GM23338 (cell line): ENCODE measurements around the gene MPP3. TPM values are rescaled to one million over a fixed set of nuclear protein-coding genes. Genes with fewer than 3 reads are reported as not detected.

ENCODE experiments used
- ATAC-seq: fragments of 200-7000 bp; cut with Tn5 transposase; 3 replicates; pipeline ENCODE4 v1.9.1; 2020
- DNase-seq: peaks from one replicate; pipeline ENCODE4 v3.0.0-alpha.2; 2015; ENCODE audit warnings: low spot score
- H2AFZ ChIP-seq: fragments of 200-600 bp; sonication (generic); 2 replicates; pipeline ENCODE4 v1.8.0; 2016; ENCODE audit warnings: antibody characterized with exemption, mild to moderate bottlenecking, moderate library complexity
- H3F3A ChIP-seq: fragments of 200-600 bp; sonication (generic); replicated peaks from 2 replicates; pipeline ENCODE4 v1.8.0; 2017; ENCODE audit warnings: antibody characterized with exemption, mixed run types, low read depth
- H3K27ac ChIP-seq: fragments of 200-600 bp; sonication (generic); 2 replicates; pipeline ENCODE4 v1.6.1; 2016; ENCODE audit warnings: low read depth
- H3K27me3 ChIP-seq: fragments of 200-600 bp; sonication (generic); 2 replicates; pipeline ENCODE4 v1.8.0; 2016; ENCODE audit warnings: mild to moderate bottlenecking, mixed run types, moderate library complexity; ENCODE audit not compliant: insufficient read depth
- H3K36me3 ChIP-seq: fragments of 200-600 bp; sonication (generic); 2 replicates; pipeline ENCODE4 v1.8.0; 2016; ENCODE audit warnings: mild to moderate bottlenecking; ENCODE audit not compliant: insufficient read depth
- H3K4me1 ChIP-seq: fragments of 200-600 bp; sonication (generic); 2 replicates; pipeline ENCODE4 v1.8.0; 2016; ENCODE audit warnings: mild to moderate bottlenecking, moderate library complexity; ENCODE audit not compliant: insufficient read depth
- H3K4me2 ChIP-seq: fragments of 200-600 bp; sonication (generic); 2 replicates; pipeline ENCODE4 v1.7.1; 2017; ENCODE audit warnings: mixed run types
- H3K4me3 ChIP-seq: fragments of 200-600 bp; sonication (generic); 2 replicates; pipeline ENCODE4 v1.6.1; 2016; ENCODE audit warnings: mixed run types
- H3K79me2 ChIP-seq: fragments of 200-600 bp; sonication (generic); replicated peaks from 2 replicates; pipeline ENCODE4 v1.8.0; 2017; ENCODE audit warnings: mild to moderate bottlenecking; ENCODE audit not compliant: insufficient read depth
- H3K9me2 ChIP-seq: fragments of 200-600 bp; sonication (generic); 2 replicates; pipeline ENCODE4 v1.8.0; 2017; ENCODE audit not compliant: insufficient read depth
- H4K20me1 ChIP-seq: fragments of 200-600 bp; sonication (generic); replicated peaks from 2 replicates; pipeline ENCODE4 v1.8.0; 2017; ENCODE audit warnings: mild to moderate bottlenecking; ENCODE audit not compliant: insufficient read depth
- H3K27ac Mint-ChIP-seq: 2 replicates; pipeline ENCODE4 v1.8.0; 2020; ENCODE audit warnings: inconsistent platforms, mild to moderate bottlenecking, moderate library complexity, mixed read lengths
- H3K27me3 Mint-ChIP-seq: 3 replicates; pipeline ENCODE4 v1.8.0; 2022; ENCODE audit warnings: low read depth, mild to moderate bottlenecking, moderate library complexity, mixed read lengths, inconsistent platforms; ENCODE audit not compliant: insufficient read depth, poor library complexity
- H3K36me3 Mint-ChIP-seq: 3 replicates; pipeline ENCODE4 v1.8.0; 2021; ENCODE audit warnings: low read depth, mild to moderate bottlenecking, inconsistent platforms, moderate library complexity, mixed read lengths
- H3K4me1 Mint-ChIP-seq: 3 replicates; pipeline ENCODE4 v1.8.0; 2020; ENCODE audit warnings: mild to moderate bottlenecking, inconsistent platforms, mixed read lengths
- H3K4me3 Mint-ChIP-seq: 3 replicates; pipeline ENCODE4 v1.8.0; 2021; ENCODE audit warnings: moderate library complexity, mild to moderate bottlenecking, inconsistent platforms, mixed read lengths
- H3K9me3 Mint-ChIP-seq: 3 replicates; pipeline ENCODE4 v1.8.0; 2020; ENCODE audit warnings: moderate library complexity, mild to moderate bottlenecking, inconsistent platforms, mixed read lengths
- CREB1 ChIP-seq: fragments of 250-450 bp; sonication (Bioruptor Pico); IDR thresholded peaks from 2 replicates; pipeline ENCODE4 v1.5.0; 2020; ENCODE audit warnings: low read depth, mild to moderate bottlenecking, moderate library complexity
- EZH2 ChIP-seq: fragments of 200-600 bp; sonication (generic); IDR thresholded peaks from one replicate; pipeline ENCODE4 v1.8.0; 2017; ENCODE audit warnings: antibody characterized with exemption, mild to moderate bottlenecking, low read depth; ENCODE audit not compliant: unreplicated experiment
- EZH2phosphoT487 ChIP-seq: fragments of 200-600 bp; sonication (generic); IDR thresholded peaks from one replicate; pipeline ENCODE4 v1.8.1; 2018; ENCODE audit warnings: antibody characterized with exemption; ENCODE audit not compliant: unreplicated experiment
- JUNB ChIP-seq: IDR thresholded peaks from one replicate; pipeline ENCODE4 v1.6.1; 2016; ENCODE audit warnings: antibody characterized with exemption; ENCODE audit not compliant: unreplicated experiment
- NANOG ChIP-seq: IDR thresholded peaks from 2 replicates; pipeline ENCODE4 v1.6.1; 2016; ENCODE audit warnings: antibody characterized with exemption, borderline replicate concordance
- STAT1 ChIP-seq: IDR thresholded peaks from one replicate; pipeline ENCODE4 v1.6.1; 2016; ENCODE audit warnings: antibody characterized with exemption; ENCODE audit not compliant: unreplicated experiment
- polyA plus RNA-seq: library from polyadenylated mRNA; unstranded; fragments of >200 nt; fragmentation: Nextera tagmentation; extraction: Ambion mirVana; gene quantifications from 2 replicates; pipeline ENCODE4 v1.2.1, GENCODE V29; 2016
- total RNA-seq: library from RNA; depleted of rRNA; stranded (reverse); fragments of >200 nt; shearing (Covaris generic); gene quantifications from 2 replicates; pipeline ENCODE4 v1.2.3, GENCODE V29; 2014
- TF ChIP-seq, protein P1 (sequence below): IDR thresholded peaks from 2 replicates; pipeline ENCODE4 v1.6.1; 2016; ENCODE audit warnings: antibody characterized with exemption
- TF ChIP-seq, protein P2 (sequence below): fragments of 250-450 bp; sonication (Bioruptor Pico); IDR thresholded peaks from 2 replicates; pipeline ENCODE4 v1.5.0; 2020; ENCODE audit warnings: mild to moderate bottlenecking, moderate library complexity

Gene MPP3
- total and polyA plus RNA-seq, 2 experiments from 2014 or later = 6.6 to 7.4 TPM

DNA sequence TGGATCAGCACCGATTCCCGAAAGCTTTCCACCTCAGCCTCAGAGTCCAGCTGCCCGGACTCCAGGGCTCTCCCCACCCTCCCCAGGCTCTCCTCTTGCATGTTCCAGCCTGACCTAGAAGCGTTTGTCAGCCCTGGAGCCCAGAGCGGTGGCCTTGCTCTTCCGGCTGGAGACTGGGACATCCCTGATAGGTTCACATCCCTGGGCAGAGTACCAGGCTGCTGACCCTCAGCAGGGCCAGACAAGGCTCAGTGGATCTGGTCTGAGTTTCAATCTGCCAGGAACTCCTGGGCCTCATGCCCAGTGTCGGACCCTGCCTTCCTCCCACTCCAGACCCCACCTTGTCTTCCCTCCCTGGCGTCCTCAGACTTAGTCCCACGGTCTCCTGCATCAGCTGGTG is 29.0 kb upstream of the MPP3 start:
- Histone ChIP-seq H3K9me2 (no peaks in the 10 kb centered on the region), H3K79me2 (no peaks in the 10 kb centered on the region), H3K36me3 (no peaks in the 10 kb centered on the region), H3K27ac (no peak overlapping the region), H3K4me1 (no peaks in the 10 kb centered on the region), H3F3A (no peaks in the 10 kb centered on the region), H3K4me2 (no peak overlapping the region), H3K27me3 (no peaks in the 10 kb centered on the region), H2AFZ (no peak overlapping the region), H4K20me1 (no peaks in the 10 kb centered on the region), H3K4me3 (no peak overlapping the region)
- ATAC-seq (no peak), DNase-seq (no peak)
- H3K36me3 Mint-ChIP-seq = no peaks in the 10 kb centered on the region
- H3K27me3 Mint-ChIP-seq = peaks cover 5% of the 10 kb centered on the region
- H3K4me1 Mint-ChIP-seq = no peaks in the 10 kb centered on the region
- no peaks in the 10 kb centered on the region; the same call in 2 of the 3 replicates for H3K9me3 Mint-ChIP-seq
- H3K27ac Mint-ChIP-seq = no peak overlapping the region
- TF ChIP-seq CREB1 (CRISPR knock-in tag) = no peak
- TF ChIP-seq JUNB = no peak
- TF ChIP-seq EZH2 = no peak
- TF ChIP-seq, protein P1, sequence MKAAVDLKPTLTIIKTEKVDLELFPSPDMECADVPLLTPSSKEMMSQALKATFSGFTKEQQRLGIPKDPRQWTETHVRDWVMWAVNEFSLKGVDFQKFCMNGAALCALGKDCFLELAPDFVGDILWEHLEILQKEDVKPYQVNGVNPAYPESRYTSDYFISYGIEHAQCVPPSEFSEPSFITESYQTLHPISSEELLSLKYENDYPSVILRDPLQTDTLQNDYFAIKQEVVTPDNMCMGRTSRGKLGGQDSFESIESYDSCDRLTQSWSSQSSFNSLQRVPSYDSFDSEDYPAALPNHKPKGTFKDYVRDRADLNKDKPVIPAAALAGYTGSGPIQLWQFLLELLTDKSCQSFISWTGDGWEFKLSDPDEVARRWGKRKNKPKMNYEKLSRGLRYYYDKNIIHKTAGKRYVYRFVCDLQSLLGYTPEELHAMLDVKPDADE = no peak
- TF ChIP-seq EZH2phosphoT487 = no peak
- TF ChIP-seq STAT1 = no peak
- TF ChIP-seq, protein P2, sequence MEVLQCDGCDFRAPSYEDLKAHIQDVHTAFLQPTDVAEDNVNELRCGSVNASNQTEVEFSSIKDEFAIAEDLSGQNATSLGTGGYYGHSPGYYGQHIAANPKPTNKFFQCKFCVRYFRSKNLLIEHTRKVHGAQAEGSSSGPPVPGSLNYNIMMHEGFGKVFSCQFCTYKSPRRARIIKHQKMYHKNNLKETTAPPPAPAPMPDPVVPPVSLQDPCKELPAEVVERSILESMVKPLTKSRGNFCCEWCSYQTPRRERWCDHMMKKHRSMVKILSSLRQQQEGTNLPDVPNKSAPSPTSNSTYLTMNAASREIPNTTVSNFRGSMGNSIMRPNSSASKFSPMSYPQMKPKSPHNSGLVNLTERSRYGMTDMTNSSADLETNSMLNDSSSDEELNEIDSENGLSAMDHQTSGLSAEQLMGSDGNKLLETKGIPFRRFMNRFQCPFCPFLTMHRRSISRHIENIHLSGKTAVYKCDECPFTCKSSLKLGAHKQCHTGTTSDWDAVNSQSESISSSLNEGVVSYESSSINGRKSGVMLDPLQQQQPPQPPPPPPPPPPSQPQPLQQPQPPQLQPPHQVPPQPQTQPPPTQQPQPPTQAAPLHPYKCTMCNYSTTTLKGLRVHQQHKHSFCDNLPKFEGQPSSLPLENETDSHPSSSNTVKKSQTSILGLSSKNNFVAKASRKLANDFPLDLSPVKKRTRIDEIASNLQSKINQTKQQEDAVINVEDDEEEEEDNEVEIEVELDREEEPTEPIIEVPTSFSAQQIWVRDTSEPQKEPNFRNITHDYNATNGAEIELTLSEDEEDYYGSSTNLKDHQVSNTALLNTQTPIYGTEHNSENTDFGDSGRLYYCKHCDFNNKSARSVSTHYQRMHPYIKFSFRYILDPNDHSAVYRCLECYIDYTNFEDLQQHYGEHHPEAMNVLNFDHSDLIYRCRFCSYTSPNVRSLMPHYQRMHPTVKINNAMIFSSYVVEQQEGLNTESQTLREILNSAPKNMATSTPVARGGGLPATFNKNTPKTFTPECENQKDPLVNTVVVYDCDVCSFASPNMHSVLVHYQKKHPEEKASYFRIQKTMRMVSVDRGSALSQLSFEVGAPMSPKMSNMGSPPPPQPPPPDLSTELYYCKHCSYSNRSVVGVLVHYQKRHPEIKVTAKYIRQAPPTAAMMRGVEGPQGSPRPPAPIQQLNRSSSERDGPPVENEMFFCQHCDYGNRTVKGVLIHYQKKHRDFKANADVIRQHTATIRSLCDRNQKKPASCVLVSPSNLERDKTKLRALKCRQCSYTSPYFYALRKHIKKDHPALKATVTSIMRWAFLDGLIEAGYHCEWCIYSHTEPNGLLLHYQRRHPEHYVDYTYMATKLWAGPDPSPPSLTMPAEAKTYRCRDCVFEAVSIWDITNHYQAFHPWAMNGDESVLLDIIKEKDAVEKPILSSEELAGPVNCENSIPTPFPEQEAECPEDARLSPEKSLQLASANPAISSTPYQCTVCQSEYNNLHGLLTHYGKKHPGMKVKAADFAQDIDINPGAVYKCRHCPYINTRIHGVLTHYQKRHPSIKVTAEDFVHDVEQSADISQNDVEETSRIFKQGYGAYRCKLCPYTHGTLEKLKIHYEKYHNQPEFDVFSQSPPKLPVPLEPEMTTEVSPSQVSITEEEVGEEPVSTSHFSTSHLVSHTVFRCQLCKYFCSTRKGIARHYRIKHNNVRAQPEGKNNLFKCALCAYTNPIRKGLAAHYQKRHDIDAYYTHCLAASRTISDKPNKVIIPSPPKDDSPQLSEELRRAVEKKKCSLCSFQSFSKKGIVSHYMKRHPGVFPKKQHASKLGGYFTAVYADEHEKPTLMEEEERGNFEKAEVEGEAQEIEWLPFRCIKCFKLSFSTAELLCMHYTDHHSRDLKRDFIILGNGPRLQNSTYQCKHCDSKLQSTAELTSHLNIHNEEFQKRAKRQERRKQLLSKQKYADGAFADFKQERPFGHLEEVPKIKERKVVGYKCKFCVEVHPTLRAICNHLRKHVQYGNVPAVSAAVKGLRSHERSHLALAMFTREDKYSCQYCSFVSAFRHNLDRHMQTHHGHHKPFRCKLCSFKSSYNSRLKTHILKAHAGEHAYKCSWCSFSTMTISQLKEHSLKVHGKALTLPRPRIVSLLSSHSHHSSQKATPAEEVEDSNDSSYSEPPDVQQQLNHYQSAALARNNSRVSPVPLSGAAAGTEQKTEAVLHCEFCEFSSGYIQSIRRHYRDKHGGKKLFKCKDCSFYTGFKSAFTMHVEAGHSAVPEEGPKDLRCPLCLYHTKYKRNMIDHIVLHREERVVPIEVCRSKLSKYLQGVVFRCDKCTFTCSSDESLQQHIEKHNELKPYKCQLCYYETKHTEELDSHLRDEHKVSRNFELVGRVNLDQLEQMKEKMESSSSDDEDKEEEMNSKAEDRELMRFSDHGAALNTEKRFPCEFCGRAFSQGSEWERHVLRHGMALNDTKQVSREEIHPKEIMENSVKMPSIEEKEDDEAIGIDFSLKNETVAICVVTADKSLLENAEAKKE (CRISPR knock-in tag) = no peak
- no peak for TF ChIP-seq NANOG
- H3K4me3 Mint-ChIP-seq = no peak overlapping the region
